Left lung (tissue), 10 donors: ENCODE measurements around the gene ELF2. TPM values are rescaled to one million over a fixed set of nuclear protein-coding genes. Genes with fewer than 3 reads are reported as not detected.

Experiments
- ATAC-seq: fragments of 200-7000 bp; cut with Tn5 transposase; one replicate; pipeline ENCODE4 v1.9.1; 2020; ENCODE audit warnings: moderate library complexity
- DNase-seq, 4 donors: peaks; one replicate each; pipeline ENCODE4 v3.0.0-alpha.2; 2013 to 2020
- H3K27ac ChIP-seq, 2 donors: fragments of 200-600 bp; sonication (generic) in 1 of 2; one replicate each; pipeline versions ENCODE4 v1.5.0 to v1.8.0; 2020 to 2021
- H3K27me3 ChIP-seq, 2 donors: fragments of 200-600 bp; sonication (generic) in 1 of 2; one replicate each; pipeline versions ENCODE4 v1.5.0 to v1.8.0; 2020 to 2021
- H3K36me3 ChIP-seq, 2 donors: fragments of 200-600 bp; sonication (generic) in 1 of 2; one replicate each; pipeline versions ENCODE4 v1.5.0 to v1.8.0; 2020 to 2021
- H3K4me1 ChIP-seq, 2 donors: fragments of 200-600 bp; one replicate each; pipeline ENCODE4 v1.8.0; 2021
- H3K4me3 ChIP-seq, 2 donors: fragments of 200-600 bp; sonication (generic) in 1 of 2; one replicate each; pipeline versions ENCODE4 v1.5.0 to v1.8.0; 2020 to 2021; ENCODE audit warnings: mild to moderate bottlenecking in 1 of 2
- H3K9me3 ChIP-seq, 2 donors: fragments of 200-600 bp; sonication (generic) in 1 of 2; one replicate each; pipeline versions ENCODE4 v1.5.0 to v1.8.0; 2020 to 2021
- CTCF ChIP-seq, 2 donors: fragments of 200-600 bp; sonication (generic) in 1 of 2; IDR thresholded peaks; one replicate each; pipeline versions ENCODE4 v1.5.0 to v1.8.0; 2021; ENCODE audit warnings: antibody characterized with exemption in 2 of 2
- intact Hi-C, 2 donors: fragments of 100-400 bp; cut with DNase I; formaldehyde crosslinking; loops; one replicate each; pipeline versions ENCODE4 v1.11.2 to v1.14.2; 2022
- polyA plus RNA-seq, 6 donors: library from polyadenylated mRNA; unstranded; fragments of 120-200 nt; gene quantifications; one replicate each; pipeline ENCODE4 v1.2.1, GENCODE V29; 2013; ENCODE audit not compliant: insufficient read length in 6 of 6
- total RNA-seq, 2 donors: library from RNA; stranded (reverse); fragmentation: NEBNext Ultra II Directional; extraction: Animal tissue kit (Norgen Biotek cat#: 25700); gene quantifications; one replicate each; pipeline ENCODE4 v1.2.1, GENCODE V29; 2021
- donor health status: DM: no; HTN: yes; CAD: no.
- donor health status: DM: no; HTN: no; CAD: no.

ELF2 gene
- total and polyA plus RNA-seq, 8 donors: 37.3 to 82.6 (median 70.4) TPM

GRCh38 chr4:139018971-139019758, 157.9 kb downstream of the ELF2 start:
- H3K4me1 ChIP-seq: peaks cover 9 to 70% of the 10 kb centered on the region in 2 donors
- H3K36me3 ChIP-seq: no peaks in the 10 kb centered on the region
- no peak overlapping the region for H3K27ac ChIP-seq
- no peaks in the 10 kb centered on the region for H3K9me3 ChIP-seq
- no peak overlapping the region for H3K4me3 ChIP-seq
- intact Hi-C loops: no loop called here
- ATAC-seq: no peak
- DNase-seq: no peak
- TF ChIP-seq CTCF (IDR thresholded peaks at IDR 0.05): no peak
- no peaks in the 10 kb centered on the region for H3K27me3 ChIP-seq

- intact Hi-C loops: no loop called here
- Histone ChIP-seq H3K36me3 (no peaks in the 10 kb centered on the region), H3K27me3 (no peaks in the 10 kb centered on the region), H3K4me1 (peaks cover 11 to 76% of the 10 kb centered on the region in 2 donors), H3K4me3 (peak overlapping the region in 1 of 2 donors; percentile 66), H3K9me3 (no peaks in the 10 kb centered on the region), H3K27ac (peak overlapping the region in 1 of 2 donors; percentile 15)
- no peak for DNase-seq
- ATAC-seq: no peak
- TF ChIP-seq CTCF (IDR thresholded peaks at IDR 0.05): no peak
Measured at GRCh38 chr4:139018501-139018900, 158.5 kb downstream of the ELF2 start.

GRCh38 chr4:139017861-139018260, 159.2 kb downstream of the ELF2 start:
- no peaks in the 10 kb centered on the region for H3K27me3 ChIP-seq
- H3K9me3 ChIP-seq: no peaks in the 10 kb centered on the region
- no peak for TF ChIP-seq CTCF (IDR thresholded peaks at IDR 0.05)
- DNase-seq (no peak), ATAC-seq (no peak)
- peak overlapping the region in 1 of 2 donors; percentile 15 for H3K27ac ChIP-seq
- peak overlapping the region in 1 of 2 donors; percentile 66 for H3K4me3 ChIP-seq
- H3K4me1 ChIP-seq: peaks cover 11 to 76% of the 10 kb centered on the region in 2 donors
- no peaks in the 10 kb centered on the region for H3K36me3 ChIP-seq
- intact Hi-C loops: no loop called here

- intact Hi-C loops: no loop called here
- peak; percentile 31 to 90 (median 50) for DNase-seq
- TF ChIP-seq CTCF (IDR thresholded peaks at IDR 0.05): no peak
- Histone ChIP-seq H3K4me3 (peak overlapping the region; percentile 66 to 71), H3K27ac (peak overlapping the region; percentile 90 to 91), H3K36me3 (no peaks in the 10 kb centered on the region), H3K27me3 (no peaks in the 10 kb centered on the region), H3K4me1 (peaks cover 11 to 69% of the 10 kb centered on the region in 2 donors), H3K9me3 (no peaks in the 10 kb centered on the region)
- peak; percentile 17 for ATAC-seq
Measured at GRCh38 chr4:139015948-139016471, 161.0 kb downstream of the ELF2 start.

GRCh38 chr4:139015269-139015947, 161.6 kb downstream of the ELF2 start, which contains the start of gene NOCT:
TSS of gene NOCT (plus strand) at chr4:139015781. CDS start at chr4:139015982, 201 bp downstream.
- intact Hi-C loops: no loop called here

More at GRCh38 chr4:139015269-139015947, 161.6 kb downstream of the ELF2 start, which contains the start of gene NOCT:
- Histone ChIP-seq H3K4me1 (peaks cover 11 to 63% of the 10 kb centered on the region in 2 donors), H3K36me3 (no peaks in the 10 kb centered on the region), H3K9me3 (no peaks in the 10 kb centered on the region), H3K27ac (peak within 1 kb of the TSS; percentile 90 to 91), H3K27me3 (no peaks in the 10 kb centered on the region), H3K4me3 (peak within 1 kb of the TSS; percentile 66 to 71)
- TF ChIP-seq CTCF (IDR thresholded peaks at IDR 0.05): peak; percentile 11 to 40
- ATAC-seq: peak; percentile 94
- DNase-seq: peak; percentile 83 to 97 (median 92)
